Retinal pigment epithelial cell (primary cell): ENCODE results near the gene PTPRN2.

Experiments
- DNase-seq: peaks from one replicate; pipeline ENCODE4 v3.0.0-alpha.2; 2010; ENCODE audit warnings: low read depth
- H3K4me3 ChIP-seq: 2 replicates; pipeline ENCODE4 v1.5.1; 2011; ENCODE audit warnings: mild to moderate bottlenecking, low read length, control low read depth, moderate library complexity
- CTCF ChIP-seq: conservative IDR thresholded peaks from 2 replicates; pipeline ENCODE4 v1.5.1; 2011; ENCODE audit warnings: low read depth, low read length, control low read depth, inconsistent platforms

The PTPRN2 gene

GRCh38 chr7:158043551-158044481, 543.8 kb downstream of the PTPRN2 start:
- TF ChIP-seq CTCF: no peak
- no peak for DNase-seq

GRCh38 chr7:158042156-158042880, 545.3 kb downstream of the PTPRN2 start:
- no peak for TF ChIP-seq CTCF
- no peak for DNase-seq
- no peak overlapping the region for H3K4me3 ChIP-seq

More at GRCh38 chr7:158043551-158044481, 543.8 kb downstream of the PTPRN2 start:
- H3K4me3 ChIP-seq: no peak overlapping the region

- no peak overlapping the region for H3K4me3 ChIP-seq
- no peak for TF ChIP-seq CTCF
- DNase-seq: no peak
Measured at GRCh38 chr7:158040199-158040598, 547.4 kb downstream of the PTPRN2 start.

GRCh38 chr7:158039270-158039669, 548.4 kb downstream of the PTPRN2 start:
- no peak for DNase-seq
- no peak overlapping the region for H3K4me3 ChIP-seq
- no peak for TF ChIP-seq CTCF

- H3K4me3 ChIP-seq: no peak overlapping the region
- TF ChIP-seq CTCF: no peak
- DNase-seq: no peak
Measured at GRCh38 chr7:158037211-158037610, 550.4 kb downstream of the PTPRN2 start.

- DNase-seq: no peak
- H3K4me3 ChIP-seq: no peak overlapping the region
- no peak for TF ChIP-seq CTCF
Measured at GRCh38 chr7:158035343-158035742, 552.3 kb downstream of the PTPRN2 start.
